NCI-H2081 (cell line): ENCODE measurements around the gene CPEB4.

Experiments used
- DNase-seq, 2 experiments: peaks; one replicate each; lab custom pipeline; 2025; lab: John Stamatoyannopoulos, UW

CPEB4 gene

GRCh38 chr5:173884402-173885053 is 3.6 kb upstream of the CPEB4 start:
- no peak for DNase-seq

DNA sequence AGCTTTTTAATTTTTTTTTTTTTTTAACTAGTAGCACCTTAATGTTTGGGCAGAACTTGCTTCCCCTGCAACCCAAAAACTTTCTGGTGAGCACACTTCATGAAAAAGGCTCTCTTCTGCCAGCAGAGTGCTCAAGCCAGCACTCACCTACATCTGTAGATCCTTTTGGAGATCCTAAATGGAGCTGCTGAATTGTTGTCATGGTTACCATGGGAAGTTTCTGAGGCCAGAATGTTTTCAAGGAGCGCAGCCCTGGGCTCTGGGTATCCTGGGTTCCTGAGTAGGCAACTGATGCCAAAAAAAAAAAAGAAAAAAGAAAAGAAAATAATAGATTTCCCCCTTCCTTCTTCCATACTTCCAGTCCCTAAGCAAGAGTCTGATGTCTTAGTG is 3.1 kb upstream of the CPEB4 start:
- no peak for DNase-seq

DNA sequence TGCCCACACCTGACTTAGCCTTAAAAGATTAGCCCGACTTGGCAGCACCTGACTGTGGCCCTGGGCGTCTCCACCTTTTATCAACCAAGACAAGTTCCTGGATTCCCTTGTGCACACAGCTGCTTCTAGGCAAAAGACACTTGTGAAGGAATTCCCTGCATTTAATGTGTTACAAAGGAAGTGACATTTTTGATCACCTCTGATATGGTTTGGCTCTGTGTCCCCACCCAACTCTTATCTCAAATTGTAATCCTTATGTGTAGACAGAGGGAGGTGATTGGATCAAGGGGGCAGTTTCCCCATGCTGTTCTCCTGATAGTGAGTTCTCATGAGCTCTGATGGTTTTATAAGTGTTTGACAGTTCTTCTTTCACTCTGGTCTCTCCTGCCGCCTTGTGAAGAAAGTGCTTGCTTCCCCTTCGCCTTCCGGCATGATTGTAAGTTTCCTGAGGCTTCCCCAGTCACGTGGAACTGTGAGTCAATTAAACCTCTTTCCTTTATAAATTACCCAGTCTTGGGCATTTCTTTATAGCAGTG is 2.6 kb upstream of the CPEB4 start:
- DNase-seq, result no peak

DNA sequence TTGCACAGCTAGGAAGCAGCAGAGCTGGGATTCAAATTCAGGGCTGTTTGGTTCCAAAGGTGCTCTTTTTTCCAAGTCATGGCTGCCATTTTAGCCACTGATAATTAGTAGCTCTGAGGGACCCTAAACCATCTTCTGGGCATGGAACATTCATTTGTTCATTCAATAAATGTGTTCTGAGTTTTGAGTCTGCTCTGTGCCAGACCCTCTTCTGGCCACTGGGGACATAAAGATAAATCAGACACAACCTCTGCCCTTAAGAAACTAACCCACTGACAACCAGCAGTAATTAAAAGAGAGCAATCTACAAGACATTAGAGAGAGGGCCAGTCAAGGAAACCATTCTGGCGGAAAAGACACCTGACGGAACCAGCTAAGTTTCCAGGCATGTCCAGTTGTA is 2.0 kb upstream of the CPEB4 start:
- no peak for DNase-seq

DNA sequence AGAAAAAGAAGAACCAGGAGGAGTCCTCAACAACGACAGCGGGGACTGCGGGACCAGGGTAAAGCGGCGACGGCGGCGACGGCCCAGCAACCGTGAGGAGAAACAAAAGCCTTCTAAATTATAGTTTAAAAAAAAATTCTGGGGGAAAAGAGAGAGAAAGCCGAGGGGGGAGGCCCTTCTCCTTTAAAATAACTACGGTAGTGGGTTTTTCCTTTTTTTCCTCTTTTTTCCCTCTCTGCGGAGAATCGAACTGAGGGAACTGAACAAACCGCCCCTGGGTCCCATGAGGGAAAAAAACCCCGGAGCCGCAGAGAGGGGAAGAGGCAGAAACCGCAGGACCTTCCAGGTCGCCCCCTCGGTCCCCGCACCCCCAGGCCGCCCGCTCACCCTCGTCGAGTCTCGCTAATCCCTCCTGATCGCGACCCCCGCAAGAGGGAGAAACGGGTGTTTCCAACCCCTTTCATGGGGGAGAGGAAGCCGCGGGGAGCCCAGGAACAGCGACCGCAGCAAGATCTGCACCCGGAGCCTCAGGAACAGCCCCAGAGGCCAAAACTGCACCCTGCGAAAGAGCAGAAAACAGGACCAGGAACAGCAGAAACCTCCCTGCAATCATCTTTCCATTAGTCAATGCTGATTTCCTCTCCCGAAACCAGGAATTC is 453 bp downstream of the CPEB4 start:
- DNase-seq, result peak in 1 of 2 experiments; percentile 8

GRCh38 chr5:173890195-173890991 is 2.2 kb downstream of the CPEB4 start:
- peak; percentile 24 to 47 for DNase-seq

GRCh38 chr5:173891308-173892116 is 3.4 kb downstream of the CPEB4 start:
- no peak for DNase-seq

- no peak for DNase-seq
Observed at GRCh38 chr5:173893192-173893561, 5.0 kb downstream of the CPEB4 start.

GRCh38 chr5:173895401-173896165 is 7.4 kb downstream of the CPEB4 start:
- DNase-seq, result no peak

DNA sequence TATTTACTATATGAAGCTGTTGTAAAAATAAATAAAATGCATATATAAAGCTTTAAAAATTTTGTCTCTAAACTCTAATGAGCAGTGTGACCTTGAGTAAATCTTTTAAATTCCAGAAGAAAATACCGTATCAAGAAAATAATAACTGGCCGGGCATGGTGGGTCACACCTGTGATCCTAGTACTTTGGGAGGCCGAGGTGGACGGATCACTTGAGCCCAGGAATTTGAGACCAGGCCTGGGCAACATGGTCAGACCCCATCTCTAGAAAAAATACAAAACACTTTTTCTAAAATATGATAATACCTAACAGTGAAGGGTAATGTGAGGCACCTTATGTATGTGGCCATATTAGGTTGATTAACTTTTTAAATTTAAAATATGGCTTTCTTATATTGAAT is 8.5 kb downstream of the CPEB4 start:
- no peak for DNase-seq

DNA sequence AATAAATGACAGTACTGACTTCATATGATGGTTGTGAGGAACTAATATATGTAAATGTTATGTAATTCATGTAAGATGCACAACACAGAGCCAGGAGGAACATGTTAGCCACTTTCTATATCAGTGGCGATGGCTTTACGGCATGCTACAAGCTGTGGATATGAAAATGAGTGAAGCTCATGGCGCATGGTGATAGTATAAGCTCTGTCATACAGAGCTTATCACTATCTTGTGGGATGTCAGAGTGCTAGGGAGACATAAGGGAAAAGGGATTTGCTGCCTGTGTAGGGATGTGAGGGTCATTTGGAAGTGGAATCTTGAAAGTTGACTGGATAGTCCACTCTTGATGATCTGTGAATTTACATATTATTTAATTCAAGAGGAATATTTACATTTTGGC is 13.6 kb downstream of the CPEB4 start:
- no peak for DNase-seq

- no peak for DNase-seq
Observed at GRCh38 chr5:173902334-173902733, 14.2 kb downstream of the CPEB4 start.

DNA sequence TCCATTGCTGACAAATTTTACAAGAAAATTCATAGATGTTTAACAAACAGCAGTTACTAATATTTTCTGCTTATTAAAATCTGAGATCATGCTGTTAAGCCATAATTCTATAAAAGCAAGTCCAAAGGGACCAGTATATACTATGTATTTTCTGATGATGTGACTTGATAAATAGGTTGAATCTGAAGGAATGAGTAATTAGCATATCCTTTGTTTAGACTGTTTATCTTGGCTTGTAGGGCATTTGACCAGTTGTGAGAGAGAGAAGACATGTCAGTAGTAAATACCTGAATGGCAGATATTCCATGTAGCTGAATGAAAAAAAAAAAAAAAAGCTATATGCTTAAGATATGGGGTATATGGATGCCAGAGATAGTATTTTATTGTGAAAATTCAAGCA is 14.6 kb downstream of the CPEB4 start:
- no peak for DNase-seq

- no peak for DNase-seq
Observed at GRCh38 chr5:173903396-173904140, 15.4 kb downstream of the CPEB4 start.

DNA sequence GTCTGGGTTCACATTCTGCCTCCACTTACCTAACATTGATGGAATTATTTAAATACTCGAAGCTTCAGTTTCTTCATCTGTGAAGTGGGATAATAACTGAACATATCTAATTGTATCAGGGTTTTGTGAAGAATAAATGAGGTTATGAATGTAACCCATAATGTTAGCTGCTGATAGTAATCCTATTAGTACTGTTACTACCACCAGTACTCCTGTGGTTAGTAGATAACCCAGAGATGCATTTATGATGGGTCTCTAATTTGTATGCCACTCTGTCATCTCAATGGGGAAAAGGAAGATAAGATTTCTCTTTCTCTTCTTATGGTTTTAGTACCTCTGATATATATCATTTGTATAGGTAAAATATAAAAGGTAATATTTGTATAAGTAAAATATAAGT is 16.0 kb downstream of the CPEB4 start:
- no peak for DNase-seq

- DNase-seq, result no peak
Observed at GRCh38 chr5:173907284-173907683, 19.1 kb downstream of the CPEB4 start.

DNA sequence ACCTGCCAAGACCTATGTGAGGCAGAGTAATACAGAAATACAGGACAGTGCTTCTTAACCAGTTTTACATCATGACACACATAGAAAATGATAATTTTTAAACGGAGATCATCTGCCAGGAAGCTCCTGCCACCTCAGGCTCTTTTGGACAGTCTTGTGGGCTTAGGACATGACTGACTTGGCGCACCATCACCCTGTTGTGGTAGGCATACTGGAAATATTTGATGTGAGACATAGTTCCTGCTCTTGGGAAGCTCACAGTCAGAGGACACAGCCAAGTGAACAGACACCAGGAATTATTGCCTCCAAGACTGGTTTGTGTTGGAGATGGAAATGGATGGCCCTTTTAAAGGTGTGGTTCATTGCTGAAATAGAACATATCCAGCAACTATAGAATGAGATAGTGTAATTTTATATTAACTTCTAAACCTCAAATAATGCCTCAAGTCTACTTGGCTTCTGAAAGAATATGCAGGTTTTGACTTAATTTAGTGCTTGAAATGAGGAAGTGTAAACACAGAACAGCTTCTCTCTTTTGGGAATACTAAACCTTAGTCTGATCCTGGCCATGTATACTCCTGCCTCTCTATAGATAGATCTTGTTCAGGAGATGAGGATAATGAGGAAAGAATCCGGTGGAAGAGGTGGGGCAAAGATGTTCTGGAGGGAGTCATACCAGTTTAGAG is 19.7 kb downstream of the CPEB4 start:
- DNase-seq, result no peak

- DNase-seq, result no peak
Observed at GRCh38 chr5:173909199-173909598, 21.1 kb downstream of the CPEB4 start.

DNA sequence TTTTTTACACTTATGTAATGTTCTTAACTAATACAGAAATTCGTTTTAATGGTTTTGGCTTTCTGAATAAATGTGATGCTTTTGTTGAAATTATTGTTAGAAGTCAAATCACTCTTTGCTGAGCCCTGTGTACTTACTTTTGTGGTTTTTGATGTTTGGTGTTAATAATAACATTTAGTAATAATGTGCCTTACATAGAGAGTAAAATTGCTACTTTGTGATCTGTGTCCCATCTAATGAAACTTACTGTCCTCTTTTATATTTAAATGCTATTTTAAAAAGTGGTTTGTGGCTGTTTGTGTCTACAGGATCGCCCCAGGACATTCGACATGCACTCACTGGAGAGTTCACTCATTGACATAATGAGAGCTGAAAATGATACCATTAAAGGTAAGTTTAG is 22.1 kb downstream of the CPEB4 start:
- no peak for DNase-seq

GRCh38 chr5:173911623-173912022 is 23.5 kb downstream of the CPEB4 start:
- no peak for DNase-seq
